ENCODE results near the gene FADS1. TPM values are rescaled to one million over a fixed set of nuclear protein-coding genes. Genes with fewer than 3 reads are reported as not detected.

Gene FADS1
- total RNA-seq, 3 donors from 2014 or later (not counting 1 experiment from before 2014, with no cell fraction given) = 9.3 to 17.2 (median 10.2) TPM

DNA sequence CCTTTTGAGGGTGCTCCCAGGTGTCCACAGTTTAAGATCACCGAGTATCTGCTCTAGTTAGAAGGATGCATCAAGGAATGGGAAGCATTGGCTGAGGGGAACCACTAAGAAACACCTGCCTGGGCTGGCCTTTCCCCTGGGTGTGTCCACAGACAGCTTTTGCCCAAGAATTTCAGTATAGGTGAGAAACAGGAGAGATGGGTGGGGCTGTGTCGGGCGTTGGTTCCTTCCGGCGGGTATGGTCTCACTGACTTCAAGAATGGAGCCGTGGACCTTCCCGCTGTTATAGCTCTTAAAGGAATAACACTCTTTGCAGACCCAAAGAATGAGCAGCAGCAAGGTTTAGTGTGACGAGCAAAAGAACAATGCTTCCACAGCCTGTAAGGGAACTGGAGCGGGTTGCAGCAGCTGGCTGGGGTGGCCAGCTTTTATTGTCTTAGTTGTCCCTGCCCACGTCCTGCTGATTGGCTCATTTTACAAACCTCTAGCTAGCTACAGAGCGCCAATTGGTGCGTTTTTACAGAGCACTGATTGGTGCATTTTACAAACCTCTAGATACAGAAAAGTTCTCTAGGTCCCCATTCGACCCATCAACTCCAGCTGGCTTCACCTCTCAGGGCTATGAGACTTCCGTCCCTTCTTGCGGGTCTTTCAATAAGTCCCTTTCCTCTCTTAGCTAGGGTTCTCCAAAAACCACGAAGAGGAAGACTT lies 2.4 kb downstream of the FADS1 start:
- WGBS (ENCODE audit: insufficient coverage) = 79% methylated on average over 16 of the region's 16 CpGs
- DNase-seq = peak in 1 of 2 donors; percentile 26
- intact Hi-C loops (cut with micrococcal nuclease) = no loop called here
- peaks cover 28% of the 10 kb centered on the region for H3K4me1 ChIP-seq (ENCODE audit: control insufficient read depth, insufficient read depth, low read length)
- H3K4me1 Mint-ChIP-seq = peaks cover 17 to 37% of the 10 kb centered on the region in 2 donors
- peaks cover 6% of the 10 kb centered on the region for H3K36me3 Mint-ChIP-seq
- no peaks in the 10 kb centered on the region for H3K27me3 Mint-ChIP-seq (ENCODE audit: low read depth in 2 of 2)
- ATAC-seq = peak in 2 of 3 donors; percentile 15 to 36
- no peaks in the 10 kb centered on the region for H3K27me3 ChIP-seq (ENCODE audit: control insufficient read depth, insufficient read depth, low read length)
- TF ChIP-seq, protein P1, sequence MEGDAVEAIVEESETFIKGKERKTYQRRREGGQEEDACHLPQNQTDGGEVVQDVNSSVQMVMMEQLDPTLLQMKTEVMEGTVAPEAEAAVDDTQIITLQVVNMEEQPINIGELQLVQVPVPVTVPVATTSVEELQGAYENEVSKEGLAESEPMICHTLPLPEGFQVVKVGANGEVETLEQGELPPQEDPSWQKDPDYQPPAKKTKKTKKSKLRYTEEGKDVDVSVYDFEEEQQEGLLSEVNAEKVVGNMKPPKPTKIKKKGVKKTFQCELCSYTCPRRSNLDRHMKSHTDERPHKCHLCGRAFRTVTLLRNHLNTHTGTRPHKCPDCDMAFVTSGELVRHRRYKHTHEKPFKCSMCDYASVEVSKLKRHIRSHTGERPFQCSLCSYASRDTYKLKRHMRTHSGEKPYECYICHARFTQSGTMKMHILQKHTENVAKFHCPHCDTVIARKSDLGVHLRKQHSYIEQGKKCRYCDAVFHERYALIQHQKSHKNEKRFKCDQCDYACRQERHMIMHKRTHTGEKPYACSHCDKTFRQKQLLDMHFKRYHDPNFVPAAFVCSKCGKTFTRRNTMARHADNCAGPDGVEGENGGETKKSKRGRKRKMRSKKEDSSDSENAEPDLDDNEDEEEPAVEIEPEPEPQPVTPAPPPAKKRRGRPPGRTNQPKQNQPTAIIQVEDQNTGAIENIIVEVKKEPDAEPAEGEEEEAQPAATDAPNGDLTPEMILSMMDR (IDR thresholded peaks at IDR 0.05) = no peak
- peak overlapping the region; percentile 60 for H3K27ac ChIP-seq (ENCODE audit: low read length)
- peak overlapping the region; percentile 82 for H3K4me3 ChIP-seq (ENCODE audit: low read length)
- H3K9me3 ChIP-seq (ENCODE audit: control insufficient read depth, insufficient read depth, low read length) = no peaks in the 10 kb centered on the region
- H3K27ac Mint-ChIP-seq = peak overlapping the region; percentile 84 to 92
- H3K4me3 Mint-ChIP-seq = peak overlapping the region; percentile 91
- peaks cover 5% of the 10 kb centered on the region for H3K36me3 ChIP-seq (ENCODE audit: control insufficient read depth, insufficient read depth, low read length)
- H3K9me3 Mint-ChIP-seq = no peaks in the 10 kb centered on the region

DNA sequence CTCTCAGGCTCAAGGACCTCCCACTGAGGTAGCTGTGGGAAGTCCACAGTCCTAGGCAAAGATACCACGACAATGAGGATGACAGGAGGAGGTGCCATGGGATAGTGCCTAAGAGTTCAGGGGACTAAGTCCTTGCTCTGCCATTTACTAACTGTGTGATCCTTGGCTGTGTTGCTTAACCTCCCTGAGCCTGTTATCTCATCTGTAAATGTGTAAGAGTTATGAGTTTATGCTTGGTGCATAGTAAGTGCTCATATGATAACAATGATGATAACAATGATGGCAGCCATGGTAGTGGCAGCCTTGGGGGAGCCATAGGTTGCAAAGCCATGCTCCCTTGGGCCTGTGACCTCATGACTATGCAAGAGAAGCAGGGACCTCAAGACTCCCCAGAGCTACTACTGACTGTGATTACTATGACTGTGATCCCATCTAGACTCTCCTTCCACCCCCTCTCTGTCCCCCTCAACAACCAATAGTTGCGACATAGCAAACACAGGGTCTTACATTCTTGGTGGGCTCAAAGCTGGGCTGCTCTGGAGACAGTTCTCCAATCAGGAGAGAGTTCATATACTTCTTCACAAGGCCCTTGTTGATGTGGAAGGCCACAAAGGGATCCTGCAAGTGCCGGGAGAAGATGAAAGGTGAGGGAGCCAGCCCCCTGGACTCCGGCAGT lies 3.9 kb downstream of the FADS1 start:
- Histone ChIP-seq H3K36me3 (ENCODE audit: control insufficient read depth, insufficient read depth, low read length) (peaks cover 7% of the 10 kb centered on the region), H3K4me1 (ENCODE audit: control insufficient read depth, insufficient read depth, low read length) (peaks cover 28% of the 10 kb centered on the region), H3K27ac (ENCODE audit: low read length) (no peak overlapping the region), H3K9me3 (ENCODE audit: control insufficient read depth, insufficient read depth, low read length) (no peaks in the 10 kb centered on the region), H3K4me3 (ENCODE audit: low read length) (no peak overlapping the region), H3K27me3 (ENCODE audit: control insufficient read depth, insufficient read depth, low read length) (no peaks in the 10 kb centered on the region)
- TF ChIP-seq, protein P1 (IDR thresholded peaks at IDR 0.05) = no peak
- no peaks in the 10 kb centered on the region for H3K9me3 Mint-ChIP-seq
- ATAC-seq (no peak), DNase-seq (no peak)
- no peak overlapping the region for H3K27ac Mint-ChIP-seq
- peaks cover 17 to 37% of the 10 kb centered on the region in 2 donors for H3K4me1 Mint-ChIP-seq
- intact Hi-C loops (cut with micrococcal nuclease) = no loop called here
- H3K4me3 Mint-ChIP-seq = no peak overlapping the region
- WGBS (ENCODE audit: insufficient coverage) = 93% methylated on average over 4 of the region's 4 CpGs
- H3K36me3 Mint-ChIP-seq = peaks cover 6% of the 10 kb centered on the region
- no peaks in the 10 kb centered on the region for H3K27me3 Mint-ChIP-seq (ENCODE audit: low read depth in 2 of 2)

DNA sequence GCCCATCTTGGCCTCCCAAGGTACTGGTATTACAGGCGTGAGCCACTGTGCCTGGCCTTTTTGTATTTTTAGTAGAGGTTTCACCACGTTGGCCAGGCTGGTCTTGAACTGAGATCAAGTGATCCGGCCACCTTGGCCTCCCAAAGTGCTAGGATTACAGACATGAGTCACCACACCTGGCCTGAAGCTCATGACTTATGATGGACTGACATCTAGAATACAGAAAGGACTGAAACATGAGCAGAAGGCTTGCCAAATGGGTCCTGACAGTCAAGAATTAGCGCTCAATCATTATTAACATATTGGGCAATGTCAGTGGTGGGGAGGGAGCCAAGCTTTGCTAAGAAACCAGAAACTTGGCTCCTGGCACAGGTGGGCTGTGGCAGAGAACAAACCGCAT lies 5.0 kb downstream of the FADS1 start:
- H3K9me3 Mint-ChIP-seq = no peaks in the 10 kb centered on the region
- 97% methylated on average over 5 of the region's 5 CpGs for WGBS (ENCODE audit: insufficient coverage)
- TF ChIP-seq, protein P1 (IDR thresholded peaks at IDR 0.05) = no peak
- peaks cover 10 to 29% of the 10 kb centered on the region in 2 donors for H3K4me1 Mint-ChIP-seq
- Histone ChIP-seq H3K4me1 (ENCODE audit: control insufficient read depth, insufficient read depth, low read length) (peaks cover 23% of the 10 kb centered on the region), H3K9me3 (ENCODE audit: control insufficient read depth, insufficient read depth, low read length) (no peaks in the 10 kb centered on the region), H3K27me3 (ENCODE audit: control insufficient read depth, insufficient read depth, low read length) (no peaks in the 10 kb centered on the region), H3K36me3 (ENCODE audit: control insufficient read depth, insufficient read depth, low read length) (peaks cover 7% of the 10 kb centered on the region), H3K27ac (ENCODE audit: low read length) (no peak overlapping the region), H3K4me3 (ENCODE audit: low read length) (no peak overlapping the region)
- no peaks in the 10 kb centered on the region for H3K27me3 Mint-ChIP-seq (ENCODE audit: low read depth in 2 of 2)
- no peak overlapping the region for H3K4me3 Mint-ChIP-seq
- DNase-seq = no peak
- H3K36me3 Mint-ChIP-seq = peaks cover 6% of the 10 kb centered on the region
- peak overlapping the region in 1 of 2 donors; percentile 60 for H3K27ac Mint-ChIP-seq
- no peak for ATAC-seq
- intact Hi-C loops (cut with micrococcal nuclease) = no loop called here

All from natural killer cell (primary cell).